GM12801 (cell line): Measurements from ENCODE around the gene STK32B.

Experiments
- CTCF ChIP-seq: IDR thresholded peaks from one replicate; pipeline ENCODE4 v1.5.1; 2011; ENCODE audit warnings: control low read depth; ENCODE audit not compliant: insufficient read length; ENCODE audit errors: extremely low read depth

Gene STK32B

GRCh38 chr4:5330339-5330989, 279.2 kb downstream of the STK32B start:
- TF ChIP-seq CTCF = no peak

DNA sequence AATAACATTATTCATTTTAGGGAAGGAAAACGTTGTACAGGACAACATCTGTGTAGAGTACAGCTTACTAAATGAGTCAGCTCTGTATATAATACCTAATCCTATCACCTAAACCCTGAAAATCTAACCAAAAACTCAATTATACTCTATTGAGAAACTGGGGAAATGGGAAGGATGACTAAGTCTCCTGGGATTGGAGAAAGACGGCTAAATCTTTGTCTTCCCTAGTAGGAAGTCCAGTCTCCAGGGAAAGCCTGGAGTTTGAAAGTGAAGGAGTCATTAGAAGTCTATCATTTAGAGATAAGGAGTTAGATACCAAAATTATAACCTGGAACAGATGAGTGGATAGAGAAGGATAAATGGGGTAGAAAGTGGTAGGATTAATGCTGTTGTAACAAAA, 286.5 kb downstream of the STK32B start:
- no peak for TF ChIP-seq CTCF

DNA sequence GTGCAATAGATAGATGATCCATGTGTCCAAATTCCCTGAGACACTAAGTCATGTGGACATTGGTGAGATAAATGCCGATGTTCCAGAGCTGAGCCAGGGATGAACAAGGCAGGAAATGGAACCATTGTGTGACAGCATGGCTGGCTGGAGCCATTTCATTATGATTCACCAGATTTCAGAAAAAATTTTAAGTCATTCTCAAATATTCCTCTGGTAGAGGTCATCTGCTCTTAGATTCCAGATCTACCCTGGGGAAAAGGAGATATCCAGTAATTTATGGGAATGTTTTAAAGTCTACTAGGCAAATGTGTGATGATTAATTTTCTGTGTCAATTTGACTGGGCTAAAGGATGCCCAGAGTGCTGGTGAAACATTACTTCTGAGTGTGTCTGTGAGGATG, 287.3 kb downstream of the STK32B start:
- no peak for TF ChIP-seq CTCF

- TF ChIP-seq CTCF = no peak
These were observed 289.7 kb downstream of the STK32B start for GRCh38 chr4:5340991-5341451.

DNA sequence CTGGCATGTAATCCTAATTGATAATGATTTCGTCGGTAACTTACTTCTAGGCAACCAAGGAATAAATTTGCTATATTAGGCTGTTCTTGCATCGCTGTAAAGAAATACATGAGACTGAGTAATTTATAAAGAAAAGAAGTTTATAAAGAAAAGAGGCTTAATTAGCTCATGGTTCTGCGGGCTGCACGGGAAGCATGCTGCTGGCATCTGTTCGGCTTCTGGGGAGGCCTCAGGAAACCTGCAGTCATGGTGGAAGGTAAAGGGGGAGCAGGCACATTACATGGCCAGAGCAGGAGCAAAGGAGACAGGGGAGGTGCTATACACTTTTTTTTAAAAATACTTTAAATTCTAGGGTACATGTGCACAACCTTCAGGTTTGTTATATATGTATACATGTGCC, 290.2 kb downstream of the STK32B start:
- TF ChIP-seq CTCF = no peak

DNA sequence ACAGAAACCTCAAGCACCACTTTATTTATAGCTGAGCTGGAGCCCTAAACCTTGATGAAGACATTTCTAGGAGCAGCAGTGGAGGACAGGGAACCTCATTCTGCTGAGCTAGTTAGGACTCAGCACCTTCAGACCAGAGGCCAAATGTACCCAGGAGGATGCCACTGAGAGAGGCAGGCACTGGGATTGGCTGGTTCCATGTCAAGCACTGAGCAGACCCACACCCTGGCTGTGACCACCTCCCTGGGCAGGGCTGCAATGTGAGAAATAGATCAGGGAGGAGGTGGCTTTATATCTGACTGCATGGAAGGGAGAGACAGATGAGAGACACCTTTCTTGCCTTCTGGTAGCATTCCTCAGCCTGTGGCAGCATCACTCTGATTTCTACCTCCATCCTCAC, 304.6 kb downstream of the STK32B start:
- TF ChIP-seq CTCF = no peak

DNA sequence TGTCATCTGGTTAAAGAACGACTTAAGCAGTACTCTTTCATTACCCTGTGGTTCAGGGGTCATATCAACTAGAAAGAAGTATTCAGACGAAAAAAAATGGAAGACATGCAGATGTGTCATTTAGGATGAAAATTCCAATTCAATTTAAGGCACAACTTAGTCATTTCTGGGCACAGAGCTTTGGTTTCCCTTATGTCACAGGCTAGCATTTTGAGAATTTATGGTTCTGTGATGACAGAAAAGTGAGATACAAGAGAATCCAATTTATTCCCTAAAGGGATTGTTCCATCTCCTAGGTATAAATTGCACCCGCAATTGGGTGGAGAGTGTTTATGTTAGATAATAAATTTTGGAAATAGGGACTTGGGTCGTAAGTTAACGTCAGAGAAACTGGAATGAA, 306.6 kb downstream of the STK32B start:
- TF ChIP-seq CTCF = no peak
